Astrocyte (in vitro differentiated cells and primary cell): ENCODE data around the gene CPXM1.

Experiments
- CTCF ChIP-seq: IDR thresholded peaks from 2 replicates; pipeline ENCODE4 v1.5.1; 2011; ENCODE audit warnings: low read depth, mild to moderate bottlenecking, inconsistent platforms, low read length, moderate library complexity; ENCODE audit not compliant: insufficient read depth
- EZH2 ChIP-seq: IDR thresholded peaks from 2 replicates; pipeline ENCODE4 v1.6.1; 2012; ENCODE audit warnings: mild to moderate bottlenecking, low read length, inconsistent platforms; ENCODE audit not compliant: insufficient read depth

- no peak for TF ChIP-seq CTCF
- TF ChIP-seq EZH2 = no peak
Measured at GRCh38 chr20:2814076-2814475, 13.6 kb upstream of the CPXM1 start.
